ENCODE data around the gene DSCAM.

DNA sequence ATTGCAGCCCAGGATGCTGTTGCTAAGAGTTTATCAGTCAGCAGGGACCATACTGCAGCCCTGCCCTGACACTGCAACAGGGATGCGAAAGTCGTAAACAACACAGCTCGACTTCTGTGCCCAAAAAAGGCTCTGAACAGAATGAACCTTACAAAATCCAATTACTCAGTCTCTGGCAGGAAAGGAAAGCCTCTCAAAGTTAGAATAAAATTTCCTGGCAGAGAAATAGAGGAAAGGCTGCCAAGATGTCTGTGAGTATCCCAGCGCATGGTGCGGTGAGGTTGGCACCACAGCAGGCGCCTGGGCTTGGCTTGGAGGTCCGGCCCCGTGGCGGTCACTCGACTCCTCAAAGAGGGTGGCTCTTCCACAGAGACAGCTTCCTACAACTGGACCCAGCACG lies 794.0 kb downstream of the DSCAM start:
- TF ChIP-seq CTCF (IDR thresholded peaks at IDR 0.05) (no peak), EZH2 (IDR thresholded peaks at IDR 0.05; ENCODE audit: borderline replicate concordance, insufficient read depth, low read depth, low read length, poor library complexity, severe bottlenecking) (no peak)
